Effector CD8-positive, alpha-beta T cell (primary cell): ENCODE results near the gene RXRB.
A peak's percentile ranks its signal among the peaks of the same experiment; 100 is the strongest.
"Not testable (repeated sequence)": the region's sequence is repeated elsewhere in the genome, so short reads cannot be mapped to it uniquely, and the experiment has no call there.

Source experiments
- DNase-seq: peaks from one replicate; lab custom pipeline; 2025; lab: John Stamatoyannopoulos, UW
- total RNA-seq, 4 experiments: gene quantifications; one replicate each; lab custom pipeline; 2026; lab: John Stamatoyannopoulos, UW

The RXRB gene
- total RNA-seq, result 75.1 to 114 (median 102) reads per million in 4 experiments

DNA sequence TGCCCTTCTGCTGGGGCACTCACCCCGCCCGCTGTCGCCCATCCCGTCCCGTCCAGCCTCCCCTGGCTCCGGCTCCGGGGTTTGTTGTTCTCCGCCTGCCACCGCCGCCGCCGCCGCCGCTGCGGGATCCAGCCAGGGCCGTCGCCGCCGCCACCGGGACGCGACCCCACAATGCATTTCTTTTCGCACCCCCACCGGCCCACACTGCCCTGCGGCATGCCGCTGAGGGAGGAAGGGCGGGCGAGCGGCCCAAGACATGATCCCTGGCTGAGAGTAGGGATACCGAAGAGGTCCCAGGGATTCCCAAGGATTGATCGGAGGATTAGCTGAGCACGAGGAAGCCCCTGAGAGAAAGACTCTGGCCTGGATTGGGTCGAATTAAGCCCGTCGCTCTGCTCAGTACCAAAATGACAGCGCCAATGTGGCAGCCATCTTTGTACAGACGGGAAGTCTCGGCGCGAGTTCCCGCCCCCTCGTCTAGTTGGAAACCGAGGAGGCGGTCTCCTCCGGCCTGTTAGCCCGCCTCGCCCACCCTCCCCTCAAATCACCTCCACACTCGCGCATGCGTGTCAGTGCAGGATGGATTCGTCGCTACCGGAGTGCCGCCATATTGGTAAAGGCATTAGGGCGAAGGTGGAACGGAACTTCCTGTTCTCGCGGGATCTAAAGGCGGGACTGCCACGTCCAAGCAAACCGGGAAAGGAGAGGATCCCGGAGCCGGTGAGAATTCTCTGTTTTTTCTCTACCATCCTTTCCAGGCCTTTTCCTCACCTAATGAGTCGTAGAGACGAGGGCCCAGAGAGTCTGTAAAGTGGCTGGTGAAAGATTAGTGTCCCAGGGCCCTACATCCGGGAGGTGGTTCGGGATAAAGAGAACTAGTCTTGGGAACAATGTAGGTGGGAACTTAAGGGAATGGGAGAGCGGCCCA, at the start of gene RXRB, which contains the start of gene SLC39A7:
TSS of gene RXRB (minus strand) at position 447 of the 928 bp plus-strand sequence. CDS start at position 258, 189 bp downstream.
TSS of gene SLC39A7 (plus strand) at position 649 of the 928 bp plus-strand sequence. CDS start 379 bp downstream, outside the sequence.
- DNase-seq, result peak; percentile 99

- peak; percentile 23 for DNase-seq
These were observed 49.5 kb upstream of the RXRB start for GRCh38 chr6:33249732-33250630.

GRCh38 chr6:33248932-33249731, 48.7 kb upstream of the RXRB start:
- DNase-seq, result peak; percentile 93

GRCh38 chr6:33248643-33248931, 48.1 kb upstream of the RXRB start:
- DNase-seq, result no peak

GRCh38 chr6:33247977-33248642, 47.6 kb upstream of the RXRB start:
- DNase-seq, result peak; percentile 85

DNA sequence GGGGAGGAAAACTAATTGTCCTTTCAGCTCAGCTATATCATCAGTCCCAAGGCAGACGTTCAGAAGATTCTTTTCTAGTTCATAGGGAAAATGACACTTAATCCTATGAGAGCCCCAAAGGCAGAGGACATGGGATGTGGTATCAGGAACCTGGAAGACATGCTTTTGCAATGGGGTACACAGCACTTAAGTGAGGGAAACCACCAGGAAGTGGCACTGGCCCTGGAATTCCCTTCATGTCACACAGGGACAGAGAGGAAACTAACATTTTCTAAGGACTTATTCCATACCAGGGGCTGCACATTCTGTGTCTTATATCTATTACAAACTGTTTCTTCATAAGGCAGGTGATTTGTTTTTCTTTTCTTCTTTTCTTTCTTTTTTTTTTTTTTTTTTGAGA, 43.0 kb upstream of the RXRB start:
- no peak for DNase-seq

DNA sequence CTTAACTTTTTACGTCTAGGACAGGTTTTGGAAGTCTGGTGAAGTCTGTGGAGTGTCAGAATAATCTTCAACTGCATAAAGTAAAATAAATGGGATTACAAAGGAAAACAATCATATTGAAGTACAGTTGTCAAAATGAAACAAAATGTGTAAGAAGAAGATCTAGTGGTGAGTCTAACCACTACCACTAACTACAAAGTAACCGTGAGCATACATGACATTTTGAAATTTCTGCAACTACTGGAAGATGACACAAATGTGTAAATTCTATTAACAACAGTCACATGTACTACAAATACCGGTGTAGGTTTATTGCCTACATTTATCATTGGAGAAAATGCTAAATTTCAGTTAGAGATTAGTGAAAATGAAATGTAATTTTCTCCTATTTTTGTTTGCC, 41.5 kb upstream of the RXRB start:
- DNase-seq, result no peak

DNA sequence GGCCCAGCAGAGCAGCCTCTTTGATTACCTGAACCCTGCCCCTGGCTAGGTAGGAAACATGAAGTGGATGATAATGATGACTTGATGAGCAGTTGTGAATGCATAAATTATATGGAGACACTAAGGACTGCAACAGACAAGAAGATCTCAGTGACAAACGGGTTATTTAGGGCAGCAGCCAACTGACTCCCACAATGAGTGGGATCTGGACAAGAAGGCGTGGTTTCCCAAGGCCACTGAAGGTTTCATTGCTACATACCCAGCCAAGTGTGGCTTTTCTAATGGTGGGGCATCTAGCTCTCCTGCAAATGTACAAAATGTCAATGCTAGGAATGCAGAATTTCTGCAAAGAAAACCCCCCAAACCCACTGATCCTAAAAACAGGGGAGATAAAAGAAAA, 37.3 kb upstream of the RXRB start:
- no peak for DNase-seq

- DNase-seq, result no peak
These were observed 36.4 kb upstream of the RXRB start for GRCh38 chr6:33236852-33237251.

DNA sequence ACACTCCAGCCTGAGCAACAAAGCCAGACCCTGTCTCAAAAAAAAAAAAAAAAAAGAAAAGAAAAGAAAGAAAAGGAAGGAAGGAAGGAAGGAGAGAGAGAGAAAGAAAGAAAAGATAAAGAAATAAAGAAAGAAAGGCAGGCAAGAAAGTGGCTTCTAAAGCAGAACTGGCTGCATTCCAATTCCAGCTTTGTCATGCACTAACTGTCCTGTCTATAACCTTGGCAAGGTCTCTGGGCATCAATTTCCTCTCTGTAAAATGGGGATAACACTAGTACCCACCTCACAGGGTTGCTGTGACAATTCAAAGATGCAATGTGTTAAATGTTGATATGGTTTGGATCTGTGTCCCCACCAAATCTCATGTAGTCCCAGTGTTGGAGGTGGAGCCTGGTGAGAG, 35.9 kb upstream of the RXRB start:
- DNase-seq, result no peak

DNA sequence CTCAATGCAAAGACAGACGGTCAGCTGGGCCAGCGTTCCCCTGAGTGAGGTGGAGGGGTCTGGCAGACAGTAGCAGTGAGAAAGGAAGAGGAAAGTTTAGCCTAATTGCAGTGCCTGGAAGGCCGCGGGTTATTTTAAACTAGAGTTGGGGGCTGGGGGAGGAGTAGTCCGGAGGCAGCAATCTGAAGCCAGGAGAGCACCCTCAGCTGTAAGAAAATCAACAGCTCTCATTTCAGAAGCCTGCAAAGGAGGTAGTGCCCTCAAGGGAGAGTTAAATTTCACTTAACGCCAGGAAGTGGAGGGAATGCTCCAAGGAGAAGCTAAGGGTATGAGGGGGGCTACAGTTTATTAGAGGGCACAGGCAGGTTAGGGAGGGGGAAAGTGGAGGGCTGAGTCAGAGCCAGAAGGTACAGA, 34.8 kb upstream of the RXRB start:
- DNase-seq, result no peak

GRCh38 chr6:33226503-33227120, 26.1 kb upstream of the RXRB start:
- DNase-seq, result not testable (repeated sequence)

DNA sequence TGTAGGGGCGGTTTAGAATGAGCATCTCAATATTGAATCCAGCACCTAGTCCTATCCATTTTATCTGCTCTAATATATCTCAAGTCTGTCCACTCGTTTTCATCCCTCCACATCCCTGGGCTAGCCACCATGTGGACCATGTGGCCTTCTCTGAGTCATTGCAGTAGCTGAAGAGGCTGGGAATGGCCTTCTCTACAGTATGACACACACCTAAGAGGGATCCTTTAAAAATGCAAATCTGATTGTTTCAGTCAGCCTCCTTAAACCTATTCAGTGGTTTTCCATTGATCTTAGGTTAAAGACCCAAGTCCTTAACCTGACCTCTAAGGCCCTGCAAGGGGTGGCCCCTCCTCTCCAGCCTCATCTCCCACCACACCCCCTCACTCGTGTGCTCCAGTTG, 17.2 kb upstream of the RXRB start:
- no peak for DNase-seq

DNA sequence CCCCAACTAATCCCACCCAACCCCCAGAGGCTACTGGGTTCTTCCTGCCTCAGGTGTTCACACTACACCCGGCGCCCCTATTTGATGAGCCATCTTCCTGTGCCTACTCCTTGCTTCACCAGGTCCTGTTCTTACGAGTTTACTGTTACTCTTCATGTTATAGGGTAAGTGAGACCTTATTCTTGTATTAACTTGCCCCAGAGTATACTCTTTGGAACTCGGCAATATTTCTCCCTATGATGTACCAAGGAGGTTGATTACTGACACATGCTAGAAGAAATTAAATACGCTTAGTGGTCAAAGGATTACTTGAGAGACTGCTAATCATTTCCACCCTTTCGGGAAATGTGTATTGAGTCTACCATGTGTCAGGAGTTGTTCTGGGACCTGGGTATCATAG, 16.8 kb upstream of the RXRB start:
- DNase-seq, result no peak

GRCh38 chr6:33216117-33216649, 15.7 kb upstream of the RXRB start:
- no peak for DNase-seq

- no peak for DNase-seq
These were observed 15.0 kb upstream of the RXRB start for GRCh38 chr6:33215271-33216116.

DNA sequence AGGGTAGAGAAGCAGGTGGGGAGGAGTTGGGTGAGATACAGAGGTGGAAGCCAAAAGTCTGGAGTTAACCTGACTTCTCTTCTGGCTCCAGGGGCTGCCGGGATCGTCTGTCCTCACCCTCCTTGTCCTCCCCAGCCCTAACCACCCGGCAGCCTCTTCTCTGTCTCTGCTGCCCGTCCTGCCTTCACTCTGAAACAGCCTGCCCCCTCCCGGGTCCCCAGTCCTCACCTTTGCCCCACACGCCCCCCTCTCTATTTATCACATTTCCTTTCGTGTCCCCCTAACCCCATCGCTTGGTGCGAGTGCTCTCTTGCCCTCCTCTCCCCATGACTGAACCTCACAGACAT, 13.5 kb upstream of the RXRB start:
- DNase-seq, result no peak

DNA sequence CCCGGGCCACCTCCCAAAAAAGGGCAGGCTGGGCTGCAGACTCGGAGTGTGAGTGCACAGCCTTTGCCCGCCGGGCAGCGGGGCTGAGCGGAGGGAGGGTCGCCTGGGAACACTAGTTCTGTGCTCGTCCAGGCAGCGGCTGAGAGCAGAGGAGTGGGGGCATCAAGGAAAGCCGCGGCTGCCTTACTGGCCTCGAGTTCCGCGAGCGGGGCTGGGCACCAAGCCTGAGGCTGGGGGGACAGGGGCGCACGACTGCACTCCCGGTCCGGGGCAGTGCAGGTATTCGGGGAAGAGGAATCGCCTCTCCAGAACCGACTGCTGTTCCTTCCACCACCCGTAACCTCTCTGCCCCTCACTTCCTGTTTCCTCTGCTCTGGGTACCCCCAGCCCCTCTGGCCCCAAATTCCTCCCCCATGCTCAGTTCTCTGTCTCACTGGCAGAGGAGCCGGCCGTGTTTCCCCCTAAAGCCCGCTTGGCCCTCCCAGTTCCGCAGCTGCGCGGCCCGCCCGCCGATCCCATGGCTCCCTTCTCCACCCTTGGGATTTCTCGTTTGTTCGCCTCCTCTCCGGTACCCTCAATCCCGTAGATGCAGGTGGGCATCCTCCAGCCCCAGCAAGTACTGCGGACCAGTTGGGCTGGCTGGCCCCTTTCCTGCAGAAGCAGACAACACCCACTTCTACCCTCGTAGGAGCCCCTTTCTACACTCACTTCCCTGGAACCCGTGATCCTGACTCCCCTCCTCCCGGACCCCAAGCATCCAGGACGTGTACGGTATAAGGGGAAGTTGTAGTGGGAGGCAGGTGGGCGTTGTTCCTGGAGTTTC, 12.9 kb upstream of the RXRB start:
- no peak for DNase-seq

DNA sequence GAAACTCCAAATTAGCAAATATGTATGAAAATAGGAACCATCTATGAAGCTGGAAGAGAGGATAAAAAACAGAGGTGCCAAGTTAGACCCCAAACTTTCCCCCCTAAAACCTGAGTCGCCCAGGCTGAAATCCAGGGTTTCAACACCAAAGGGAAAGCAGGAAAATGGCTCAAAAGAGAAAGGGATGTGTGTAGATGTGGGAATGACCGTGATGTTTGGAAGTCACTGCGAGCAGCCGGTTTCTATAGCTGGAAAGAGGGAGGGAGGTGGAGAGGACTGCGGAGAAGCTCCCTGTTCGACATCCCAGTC, 12.3 kb upstream of the RXRB start:
- DNase-seq, result no peak
